CD4-positive, alpha-beta T cell treated with Interferon gamma for 1 hour (primary cell): Measurements from ENCODE around the gene KCNN1.
"Not testable (repeated sequence)": the region's sequence is repeated elsewhere in the genome, so short reads cannot be mapped to it uniquely, and the experiment has no call there.

Experiments used
- DNase-seq: peaks from one replicate; pipeline ENCODE4 v3.0.0-alpha.2; 2020

KCNN1 gene

GRCh38 chr19:18032102-18032501, 65.2 kb downstream of the KCNN1 start:
- not testable (repeated sequence) for DNase-seq

DNA sequence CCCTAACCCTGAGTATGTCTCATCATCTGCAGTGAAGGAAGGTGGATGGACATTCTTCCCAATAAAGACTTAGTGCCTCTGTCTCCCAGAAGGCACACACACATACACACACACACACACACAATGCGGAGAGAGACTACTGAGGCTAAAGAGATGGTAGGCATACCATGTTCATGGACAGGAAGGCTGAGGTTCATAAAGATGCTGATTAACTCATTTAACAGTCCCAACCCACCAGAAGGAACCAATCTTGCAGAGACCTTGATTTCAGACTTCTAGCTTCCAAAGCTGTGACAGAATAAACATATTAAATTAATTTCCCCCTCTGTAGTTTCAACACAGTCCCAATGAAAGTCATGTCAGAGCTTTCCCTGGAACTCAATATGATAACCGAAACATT, 74.1 kb downstream of the KCNN1 start:
- DNase-seq, result no peak

DNA sequence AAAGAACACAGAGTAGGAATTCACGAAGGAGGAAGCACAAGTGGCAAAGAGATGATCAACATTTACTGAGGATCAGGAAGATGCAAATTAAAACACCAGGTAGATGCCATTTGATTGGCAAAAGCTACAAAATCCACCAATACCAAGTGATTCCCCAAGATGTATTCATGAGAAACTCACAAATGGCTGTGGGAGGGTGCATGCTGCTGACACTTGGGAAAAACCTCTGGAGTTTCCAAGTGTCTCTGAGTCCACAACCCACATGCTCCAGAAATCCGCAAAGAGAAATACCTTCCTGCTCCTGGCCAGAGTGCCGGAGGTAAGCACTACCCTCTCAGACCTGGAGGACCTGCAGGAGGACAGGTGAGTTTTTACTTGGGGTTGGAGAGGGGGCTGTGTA, 76.8 kb downstream of the KCNN1 start:
- DNase-seq, result no peak

DNA sequence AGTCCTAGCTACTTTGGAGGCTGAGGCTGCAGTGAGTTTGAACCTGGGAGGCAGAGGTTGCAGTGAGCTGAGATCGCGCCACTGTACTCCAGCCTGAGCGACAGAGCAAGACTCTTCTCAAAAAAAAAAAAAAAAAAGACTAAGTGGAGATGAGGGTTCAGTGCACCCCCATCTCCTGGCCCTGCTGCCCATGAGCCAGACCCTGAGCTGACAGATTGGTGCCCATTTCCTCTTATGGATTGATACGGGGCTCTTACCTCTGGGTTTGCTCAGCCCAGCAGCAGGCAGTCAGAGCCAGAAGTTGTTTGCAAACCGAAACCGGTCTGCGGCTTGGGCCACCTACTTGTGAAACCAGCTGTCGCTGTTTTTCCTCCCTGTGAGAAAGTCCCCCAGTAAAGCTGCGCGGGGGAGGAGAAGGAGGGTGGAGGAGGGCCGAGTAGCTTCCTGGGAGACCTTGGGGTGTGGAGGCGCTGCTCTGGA, 78.0 kb downstream of the KCNN1 start:
- peak; percentile 85 for DNase-seq

- no peak for DNase-seq
These were observed 78.6 kb downstream of the KCNN1 start for GRCh38 chr19:18045307-18046050.

DNA sequence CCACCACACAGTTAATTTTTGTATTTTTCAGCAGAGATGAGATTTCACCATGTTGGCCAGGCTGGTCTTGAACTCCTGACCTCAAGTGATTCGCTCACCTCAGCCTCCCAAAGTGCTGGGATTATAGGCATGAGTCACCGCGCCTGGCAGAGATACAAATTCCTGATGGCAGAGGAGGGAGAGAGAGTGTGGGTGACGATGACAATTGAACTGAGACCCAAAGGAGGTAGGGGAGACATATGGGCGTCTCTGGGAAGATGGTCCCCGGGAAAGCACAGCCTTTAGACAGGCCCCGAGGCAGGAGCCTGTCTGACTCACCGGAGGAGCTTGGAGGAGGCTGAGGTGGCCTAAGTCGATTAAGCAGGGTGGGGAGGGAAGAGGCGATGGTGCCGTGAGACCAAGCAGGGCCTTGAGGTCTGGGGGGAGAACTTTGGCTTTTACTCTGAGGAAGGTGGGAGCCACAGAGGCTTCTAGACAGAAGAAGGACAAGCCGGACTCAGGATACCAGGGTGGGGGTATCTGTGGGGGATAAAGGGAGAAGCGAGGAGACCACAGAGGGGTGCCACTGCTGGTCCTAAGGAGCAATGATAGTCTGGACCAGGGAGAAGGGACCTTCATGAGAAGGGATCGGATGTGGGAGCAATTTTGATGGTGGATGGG, 79.3 kb downstream of the KCNN1 start:
- no peak for DNase-seq

DNA sequence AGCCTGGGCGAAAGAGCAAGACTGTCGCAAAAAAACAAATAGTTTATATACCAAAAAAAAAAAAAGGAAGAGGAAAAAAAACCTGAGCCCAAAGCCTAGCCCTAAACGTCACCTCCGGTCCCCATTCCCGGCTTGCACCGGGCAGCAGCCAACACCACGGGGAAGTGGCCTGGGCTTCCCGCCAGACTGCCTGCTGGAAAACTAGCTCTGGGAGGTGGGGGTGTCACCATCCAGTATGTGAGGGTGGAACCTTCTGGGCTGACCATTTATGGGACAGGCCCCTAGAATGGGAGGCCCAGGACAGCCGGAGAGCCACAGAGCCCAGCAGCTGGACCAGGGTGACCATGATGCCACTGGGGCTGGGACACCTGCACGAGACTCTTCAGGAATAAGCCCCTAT, 82.5 kb downstream of the KCNN1 start:
- DNase-seq, result no peak
